Thyroid gland (tissue), 4 donors: ENCODE data around the gene SPATA31E1.

ENCODE experiments used
- POLR2A ChIP-seq, 2 donors: fragments of 450-650 bp; IDR thresholded peaks; one replicate each; pipeline ENCODE4 v1.6.1; 2017; ENCODE audit warnings: antibody characterized with exemption in 2 of 2, mild to moderate bottlenecking in 2 of 2, moderate library complexity in 1 of 2
- TF ChIP-seq, protein P1 (sequence below), 6 experiments: fragments of 200-600 bp in 3 of 6; fragments of 450-650 bp in 3 of 6; sonication (generic) in 3 of 6; IDR thresholded peaks; one replicate each; pipeline ENCODE4 v1.5.1; 2016 to 2019; ENCODE audit warnings: antibody characterized with exemption in 6 of 6, mild to moderate bottlenecking in 2 of 6, inconsistent platforms in 1 of 6, moderate library complexity in 1 of 6

GRCh38 chr9:87883274-87883673 lies 597 bp downstream of the SPATA31E1 start:
- TF ChIP-seq, protein P1, sequence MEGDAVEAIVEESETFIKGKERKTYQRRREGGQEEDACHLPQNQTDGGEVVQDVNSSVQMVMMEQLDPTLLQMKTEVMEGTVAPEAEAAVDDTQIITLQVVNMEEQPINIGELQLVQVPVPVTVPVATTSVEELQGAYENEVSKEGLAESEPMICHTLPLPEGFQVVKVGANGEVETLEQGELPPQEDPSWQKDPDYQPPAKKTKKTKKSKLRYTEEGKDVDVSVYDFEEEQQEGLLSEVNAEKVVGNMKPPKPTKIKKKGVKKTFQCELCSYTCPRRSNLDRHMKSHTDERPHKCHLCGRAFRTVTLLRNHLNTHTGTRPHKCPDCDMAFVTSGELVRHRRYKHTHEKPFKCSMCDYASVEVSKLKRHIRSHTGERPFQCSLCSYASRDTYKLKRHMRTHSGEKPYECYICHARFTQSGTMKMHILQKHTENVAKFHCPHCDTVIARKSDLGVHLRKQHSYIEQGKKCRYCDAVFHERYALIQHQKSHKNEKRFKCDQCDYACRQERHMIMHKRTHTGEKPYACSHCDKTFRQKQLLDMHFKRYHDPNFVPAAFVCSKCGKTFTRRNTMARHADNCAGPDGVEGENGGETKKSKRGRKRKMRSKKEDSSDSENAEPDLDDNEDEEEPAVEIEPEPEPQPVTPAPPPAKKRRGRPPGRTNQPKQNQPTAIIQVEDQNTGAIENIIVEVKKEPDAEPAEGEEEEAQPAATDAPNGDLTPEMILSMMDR (IDR thresholded peaks at IDR 0.05) = no peak
- no peak for TF ChIP-seq POLR2A (IDR thresholded peaks at IDR 0.05)
